H1 (cell line): ENCODE measurements around the gene GAK. TPM values are rescaled to one million over a fixed set of nuclear protein-coding genes. Genes with fewer than 3 reads are reported as not detected.

Experiments
- CTCF ChIA-PET: fragments of 300-600 bp; sonication (Branson Sonifier 250); formaldehyde crosslinking; loops from one replicate; lab custom pipeline; 2021; ENCODE audit not compliant: partially characterized antibody; lab: Charles Lee
- POLR2A ChIA-PET: fragments of 300-600 bp; sonication (Branson Sonifier 250); formaldehyde crosslinking; loops from one replicate; lab custom pipeline; 2021; ENCODE audit warnings: inconsistent platforms; ENCODE audit not compliant: partially characterized antibody; lab: Charles Lee
- DNase-seq, 2 experiments: peaks; one replicate each; pipeline versions ENCODE4 v3.0.0 to v3.0.0-alpha.2; 2010 to 2022; ENCODE audit warnings: low spot score in 2 of 2, low read depth in 1 of 2, mixed read lengths in 1 of 2
- FAIRE-seq: peaks from 2 replicates; lab custom pipeline; 2011; peaks lifted over from hg19 to GRCh38; lab: Jason Lieb, UNC
- H2AFZ ChIP-seq: 2 replicates; pipeline ENCODE4 v1.8.1; 2012; ENCODE audit warnings: low read length, inconsistent platforms
- H2AK5ac ChIP-seq: 2 replicates; pipeline ENCODE4 v1.6.1; 2013; ENCODE audit warnings: low read depth, low read length
- H2BK120ac ChIP-seq: replicated peaks from 2 replicates; pipeline ENCODE3; 2013; ENCODE audit warnings: low read depth, low read length, inconsistent platforms
- H2BK12ac ChIP-seq: 2 replicates; pipeline ENCODE4 v1.6.1; 2013; ENCODE audit warnings: low read depth, low read length
- H2BK15ac ChIP-seq: 2 replicates; pipeline ENCODE4 v1.6.1; 2013; ENCODE audit warnings: low read length
- H2BK20ac ChIP-seq: 2 replicates; pipeline ENCODE4 v1.6.1; 2013; ENCODE audit warnings: low read length
- H2BK5ac ChIP-seq: 2 replicates; pipeline ENCODE4 v1.6.1; 2013; ENCODE audit warnings: low read depth, low read length
- H3K14ac ChIP-seq: 2 replicates; pipeline ENCODE4 v1.6.1; 2013; ENCODE audit warnings: inconsistent platforms; ENCODE audit not compliant: insufficient read length
- H3K18ac ChIP-seq: 2 replicates; pipeline ENCODE4 v1.6.1; 2013; ENCODE audit warnings: low read length; ENCODE audit errors: extremely low read depth
- H3K23ac ChIP-seq: 2 replicates; pipeline ENCODE4 v1.6.1; 2013; ENCODE audit warnings: inconsistent platforms; ENCODE audit not compliant: insufficient read length
- H3K23me2 ChIP-seq: 2 replicates; pipeline ENCODE4 v1.6.1; 2013; ENCODE audit warnings: low read depth, low read length
- H3K27ac ChIP-seq: 2 replicates; pipeline ENCODE4 v1.6.1; 2011; ENCODE audit warnings: low read depth, low read length, inconsistent platforms
- H3K27me3 ChIP-seq, 4 experiments: replicated peaks in 1 of 4; 1 replicate in 1 of 4; 2 replicates in 3 of 4; pipeline versions ENCODE4 v1.6.1 to v1.8.1; 2011 to 2013; ENCODE audit warnings: low read length in 3 of 4, mild to moderate bottlenecking in 3 of 4, inconsistent platforms in 2 of 4, mixed read lengths in 2 of 4, moderate library complexity in 1 of 4; ENCODE audit not compliant: control insufficient read depth in 3 of 4, insufficient read depth in 3 of 4; ENCODE audit errors: extremely low read depth in 1 of 4
- H3K36me3 ChIP-seq, 4 experiments: 2 replicates each; pipeline versions ENCODE4 v1.6.1 to v1.8.1; 2011 to 2013; ENCODE audit warnings: mild to moderate bottlenecking in 4 of 4, low read length in 3 of 4, moderate library complexity in 2 of 4, control low read depth in 1 of 4, inconsistent platforms in 1 of 4; ENCODE audit not compliant: insufficient read depth in 4 of 4, control insufficient read depth in 2 of 4
- H3K4ac ChIP-seq: replicated peaks from 2 replicates; pipeline ENCODE3; 2013; ENCODE audit warnings: low read length, low read depth, mixed read lengths, inconsistent platforms; ENCODE audit not compliant: insufficient read length
- H3K4me1 ChIP-seq, 4 experiments: replicated peaks in 1 of 4; 1 replicate in 1 of 4; 2 replicates in 3 of 4; pipeline versions ENCODE4 v1.6.1 to v1.8.1; 2011 to 2013; ENCODE audit warnings: low read length in 3 of 4, inconsistent platforms in 2 of 4, mixed read lengths in 1 of 4; ENCODE audit not compliant: insufficient read depth in 4 of 4, control insufficient read depth in 3 of 4
- H3K4me2 ChIP-seq, 2 experiments: 2 replicates each; pipeline versions ENCODE4 v1.6.1 to v1.8.1; 2011 to 2013; ENCODE audit warnings: low read depth in 2 of 2, low read length in 2 of 2, control low read depth in 1 of 2, inconsistent platforms in 1 of 2, mild to moderate bottlenecking in 1 of 2; ENCODE audit not compliant: insufficient read depth in 1 of 2
- H3K4me3 ChIP-seq, 4 experiments: fragments of 200-600, 300-600 bp in 1 of 4; sonication (generic), shearing (Covaris generic), sonication (Bioruptor Twin) in 1 of 4; 2 replicates each; pipeline versions ENCODE4 v1.5.1 to v1.8.1; 2011 to 2016; ENCODE audit warnings: low read length in 4 of 4, low read depth in 3 of 4, control low read depth in 2 of 4, inconsistent platforms in 2 of 4, mild to moderate bottlenecking in 2 of 4, mixed read lengths in 1 of 4, moderate library complexity in 1 of 4; ENCODE audit not compliant: insufficient read depth in 2 of 4; ENCODE audit errors: extremely low read depth in 1 of 4
- H3K56ac ChIP-seq: replicated peaks from 2 replicates; pipeline ENCODE3; 2013; ENCODE audit warnings: low read depth, mild to moderate bottlenecking, mixed read lengths, low read length, inconsistent platforms; ENCODE audit not compliant: insufficient read length
- H3K79me1 ChIP-seq: 2 replicates; pipeline ENCODE4 v1.6.1; 2013; ENCODE audit warnings: low read depth, low read length, control low read depth
- H3K79me2 ChIP-seq, 2 experiments: 2 replicates each; pipeline versions ENCODE4 v1.6.1 to v1.8.1; 2012 to 2013; ENCODE audit warnings: low read length in 2 of 2, mild to moderate bottlenecking in 2 of 2, inconsistent platforms in 1 of 2; ENCODE audit not compliant: insufficient read depth in 2 of 2, control insufficient read depth in 1 of 2
- H3K9ac ChIP-seq, 4 experiments: replicated peaks in 1 of 4; 1 replicate in 1 of 4; 2 replicates in 3 of 4; pipeline versions ENCODE4 v1.6.1 to v1.8.1; 2011 to 2013; ENCODE audit warnings: low read depth in 3 of 4, low read length in 3 of 4, control low read depth in 2 of 4, mild to moderate bottlenecking in 2 of 4, moderate library complexity in 2 of 4, inconsistent platforms in 1 of 4; ENCODE audit errors: extremely low read depth in 1 of 4
- H3K9me3 ChIP-seq, 2 experiments: 2 replicates each; pipeline versions ENCODE4 v1.6.1 to v1.8.1; 2012 to 2013; ENCODE audit warnings: mild to moderate bottlenecking in 2 of 2, moderate library complexity in 2 of 2, control low read depth in 1 of 2, inconsistent platforms in 1 of 2, low read depth in 1 of 2, low read length in 1 of 2, mixed read lengths in 1 of 2; ENCODE audit not compliant: insufficient read depth in 2 of 2
- H4K20me1 ChIP-seq, 2 experiments: replicated peaks in 1 of 2; 2 replicates each; pipeline versions ENCODE3 to v1.8.1; 2011 to 2013; ENCODE audit warnings: inconsistent platforms in 2 of 2, low read length in 2 of 2, mild to moderate bottlenecking in 1 of 2; ENCODE audit not compliant: insufficient read depth in 2 of 2, control insufficient read depth in 1 of 2
- H4K5ac ChIP-seq: 2 replicates; pipeline ENCODE4 v1.6.1; 2013; ENCODE audit warnings: low read length, low read depth, mixed read lengths, inconsistent platforms; ENCODE audit not compliant: insufficient read length
- H4K8ac ChIP-seq: 2 replicates; pipeline ENCODE4 v1.8.0; 2013; ENCODE audit warnings: mild to moderate bottlenecking, moderate library complexity, low read length, inconsistent platforms; ENCODE audit not compliant: insufficient read depth; ENCODE audit errors: extremely low read depth
- H4K91ac ChIP-seq: replicated peaks from 2 replicates; pipeline ENCODE3; 2013; ENCODE audit warnings: low read length, mixed read lengths, inconsistent platforms; ENCODE audit not compliant: insufficient read length
- ATF2 ChIP-seq: IDR thresholded peaks from 2 replicates; pipeline ENCODE4 v1.6.1; 2012; ENCODE audit warnings: low read length, inconsistent platforms
- CHD2 ChIP-seq: IDR thresholded peaks from 2 replicates; pipeline ENCODE4 v1.6.1; 2012; ENCODE audit warnings: low read length, improper control_type of control experiment
- CREB1 ChIP-seq: IDR thresholded peaks from 2 replicates; pipeline ENCODE4 v1.6.1; 2012; ENCODE audit warnings: inconsistent platforms
- FOSL1 ChIP-seq: IDR thresholded peaks from 2 replicates; pipeline ENCODE4 v1.6.1; 2011; ENCODE audit warnings: mild to moderate bottlenecking, low read depth, low read length, moderate library complexity; ENCODE audit not compliant: insufficient read depth
- KDM5A ChIP-seq: fragments of 200-600 bp; IDR thresholded peaks from 2 replicates; pipeline ENCODE4 v1.7.1; 2012; ENCODE audit warnings: mild to moderate bottlenecking, low read length, inconsistent platforms, mixed read lengths
- MAFK ChIP-seq: IDR thresholded peaks from 2 replicates; pipeline ENCODE4 v1.6.1; 2012; ENCODE audit warnings: low read depth, mild to moderate bottlenecking, improper control_type of control experiment, low read length
- RXRA ChIP-seq: IDR thresholded peaks from 2 replicates; pipeline ENCODE4 v1.6.1; 2011; ENCODE audit warnings: low read depth, mild to moderate bottlenecking, low read length, moderate library complexity; ENCODE audit not compliant: insufficient read depth
- TAF1 ChIP-seq: IDR thresholded peaks from 2 replicates; pipeline ENCODE4 v1.6.1; 2011; ENCODE audit warnings: mild to moderate bottlenecking, low read depth, low read length
- TAF7 ChIP-seq: optimal IDR thresholded peaks from 2 replicates; pipeline ENCODE3; 2011; ENCODE audit warnings: low read depth, mild to moderate bottlenecking, inconsistent platforms, low read length, moderate library complexity, borderline replicate concordance
- TCF12 ChIP-seq: IDR thresholded peaks from 2 replicates; pipeline ENCODE4 v1.6.1; 2011; ENCODE audit warnings: low read depth, mild to moderate bottlenecking, low read length
- WGBS, 2 experiments: shearing (Covaris generic) in 1 of 2; methylation state at CpG; one replicate each; pipeline versions ENCODE4 v1.1.6 to v1.1.7; 2013 to 2015; ENCODE audit warnings: low lambda C conversion rate in 2 of 2, mixed read lengths in 2 of 2, inconsistent platforms in 1 of 2, low coverage in 1 of 2, missing lambda C conversion rate in 1 of 2; ENCODE audit not compliant: insufficient replicate concordance in 2 of 2, insufficient coverage in 1 of 2, insufficient read length in 1 of 2; ENCODE audit errors: extremely low coverage in 1 of 2, missing lambda C conversion rate in 1 of 2; 5-methylcytosine and 5-hydroxymethylcytosine counted together
- polyA plus RNA-seq, 7 experiments: library from polyadenylated mRNA; depleted of rRNA in 3 of 7; stranded (reverse) in 5 of 7; unstranded in 2 of 7; fragments of >200 nt in 5 of 7; fragments of 200-250 nt in 2 of 7; gene quantifications; 1 replicate in 5 of 7; 2 replicates in 1 of 7; 4 replicates in 1 of 7; pipeline versions ENCODE4 v1.2.1 to v1.2.3, GENCODE V29; 2011 to 2013; ENCODE audit warnings: missing spikeins in 2 of 7, mixed read lengths in 2 of 7
- total RNA-seq: library from RNA; stranded (reverse); fragmentation: NEBNext Ultra II Directional; extraction: Animal tissue kit (Norgen Biotek cat#: 25700); gene quantifications from 2 replicates; pipeline ENCODE4 v1.2.1, GENCODE V29; 2021

GAK gene
- total and polyA plus RNA-seq, 2 of the 8 experiments (the other 6 are each of a cell fraction or from before 2014, with no cell fraction given), result 31.5 to 70.8 TPM

GRCh38 chr4:965766-966134 is 33.6 kb upstream of the GAK start:
- Histone ChIP-seq H3K79me1 (no peaks in the 10 kb centered on the region), H2AK5ac (no peak overlapping the region), H4K91ac (no peak overlapping the region), H2BK15ac (no peak overlapping the region), H3K18ac (no peak overlapping the region), H3K9ac (no peak overlapping the region), H2BK5ac (no peak overlapping the region), H3K56ac (no peak overlapping the region), H2BK20ac (no peak overlapping the region), H3K9me3 (no peaks in the 10 kb centered on the region), H3K36me3 (no peaks in the 10 kb centered on the region), H3K4me1 (peaks cover 0 to 7% (median 3%) of the 10 kb centered on the region in 4 experiments; a peak in 3 of 7 replicates), H3K14ac (no peak overlapping the region), H2BK120ac (no peak overlapping the region), H3K23ac (no peak overlapping the region), H4K8ac (no peak overlapping the region; the same call in 1 of the 2 replicates), H3K4ac (no peak overlapping the region), H3K27me3 (peaks cover 9 to 19% (median 12%) of the 10 kb centered on the region in 4 experiments; a peak in 6 of 7 replicates), H2BK12ac (no peak overlapping the region), H3K4me2 (no peak overlapping the region), H2AFZ (no peak overlapping the region), H4K5ac (no peak overlapping the region), H4K20me1 (peaks cover 2 to 13% of the 10 kb centered on the region in 2 experiments), H3K27ac (no peak overlapping the region), H3K4me3 (no peak overlapping the region), H3K79me2 (no peaks in the 10 kb centered on the region), H3K23me2 (peaks cover 6% of the 10 kb centered on the region; the same call in 1 of the 2 replicates)
- ChIA-PET CTCF (interaction anchor here (0.6 to 2.0 kb wide), 6 partner anchors 12 to 806 kb away, joined by 3 to 6 read pairs (median 3); no protein-coding TSS in a partner anchor), POLR2A (no interaction called here)
- no peak for FAIRE-seq
- WGBS, 2 experiments, result 89% methylated on average over 10 of the region's 21 CpGs; no CpG with 5 or more reads in 1 of the 2 experiments
- TF ChIP-seq CHD2 (no peak), TAF7 (no peak), TAF1 (no peak), MAFK (no peak), KDM5A (no peak), CREB1 (no peak), RXRA (no peak), FOSL1 (no peak), TCF12 (no peak), ATF2 (no peak)
- no peak for DNase-seq
